ENCODE results near the gene BAHCC1. TPM values are rescaled to one million over a fixed set of nuclear protein-coding genes. Genes with fewer than 3 reads are reported as not detected.
"Not testable (repeated sequence)": the region's sequence is repeated elsewhere in the genome, so short reads cannot be mapped to it uniquely, and the experiment has no call there.

Gene BAHCC1
- total RNA-seq, 1 experiment from 2014 or later: 8.7 TPM

GRCh38 chr17:81417879-81418709 is 22.8 kb downstream of the BAHCC1 start:
- DNase-seq: no peak
- Histone ChIP-seq H3K4me3 (ENCODE audit: insufficient read depth, low read depth, low read length) (no peak overlapping the region), H3K36me3 (replicated peaks; ENCODE audit: control insufficient read depth, insufficient read depth, low read length) (no peaks in the 10 kb centered on the region), H3K27me3 (ENCODE audit: control insufficient read depth, insufficient read depth, low read length) (no peaks in the 10 kb centered on the region)

DNA sequence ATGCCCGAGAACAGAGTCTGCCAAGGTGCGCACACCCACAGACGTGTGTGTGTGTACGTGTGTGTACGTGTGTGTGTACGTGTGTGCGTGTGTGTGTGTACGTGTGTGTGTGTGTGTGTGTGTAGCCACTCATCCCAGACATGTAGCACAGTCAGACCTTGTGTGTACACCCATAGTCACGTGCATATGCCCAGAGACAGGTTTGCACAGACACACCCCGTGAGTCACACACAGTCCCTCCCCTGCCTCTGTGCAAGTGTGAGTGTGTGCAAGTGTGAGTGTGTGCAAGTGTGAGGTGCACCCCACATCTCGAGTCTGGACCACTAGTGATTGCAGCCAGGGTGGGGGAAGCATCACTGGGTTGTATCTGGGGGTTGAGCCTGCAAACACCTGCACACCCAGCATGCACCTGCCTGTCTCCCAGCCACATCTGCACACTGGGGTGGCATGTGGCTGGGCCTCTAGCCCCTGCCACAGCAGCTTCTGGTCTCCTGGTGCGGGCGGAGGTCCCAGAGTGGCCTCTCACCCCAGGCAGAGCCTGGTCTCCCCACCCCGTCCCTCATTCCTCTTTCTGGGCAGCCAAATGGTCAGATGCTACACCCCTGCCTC is 23.6 kb downstream of the BAHCC1 start:
- no peaks in the 10 kb centered on the region for H3K27me3 ChIP-seq (ENCODE audit: control insufficient read depth, insufficient read depth, low read length)
- no peak for DNase-seq
- no peaks in the 10 kb centered on the region for H3K36me3 ChIP-seq (replicated peaks; ENCODE audit: control insufficient read depth, insufficient read depth, low read length)
- H3K4me3 ChIP-seq (ENCODE audit: insufficient read depth, low read depth, low read length): no peak overlapping the region

- Histone ChIP-seq H3K27me3 (ENCODE audit: control insufficient read depth, insufficient read depth, low read length) (no peaks in the 10 kb centered on the region), H3K36me3 (replicated peaks; ENCODE audit: control insufficient read depth, insufficient read depth, low read length) (no peaks in the 10 kb centered on the region), H3K4me3 (ENCODE audit: insufficient read depth, low read depth, low read length) (peak overlapping the region; percentile 8)
- DNase-seq: peak; percentile 88
These were observed 24.1 kb downstream of the BAHCC1 start for GRCh38 chr17:81419319-81419885.

DNA sequence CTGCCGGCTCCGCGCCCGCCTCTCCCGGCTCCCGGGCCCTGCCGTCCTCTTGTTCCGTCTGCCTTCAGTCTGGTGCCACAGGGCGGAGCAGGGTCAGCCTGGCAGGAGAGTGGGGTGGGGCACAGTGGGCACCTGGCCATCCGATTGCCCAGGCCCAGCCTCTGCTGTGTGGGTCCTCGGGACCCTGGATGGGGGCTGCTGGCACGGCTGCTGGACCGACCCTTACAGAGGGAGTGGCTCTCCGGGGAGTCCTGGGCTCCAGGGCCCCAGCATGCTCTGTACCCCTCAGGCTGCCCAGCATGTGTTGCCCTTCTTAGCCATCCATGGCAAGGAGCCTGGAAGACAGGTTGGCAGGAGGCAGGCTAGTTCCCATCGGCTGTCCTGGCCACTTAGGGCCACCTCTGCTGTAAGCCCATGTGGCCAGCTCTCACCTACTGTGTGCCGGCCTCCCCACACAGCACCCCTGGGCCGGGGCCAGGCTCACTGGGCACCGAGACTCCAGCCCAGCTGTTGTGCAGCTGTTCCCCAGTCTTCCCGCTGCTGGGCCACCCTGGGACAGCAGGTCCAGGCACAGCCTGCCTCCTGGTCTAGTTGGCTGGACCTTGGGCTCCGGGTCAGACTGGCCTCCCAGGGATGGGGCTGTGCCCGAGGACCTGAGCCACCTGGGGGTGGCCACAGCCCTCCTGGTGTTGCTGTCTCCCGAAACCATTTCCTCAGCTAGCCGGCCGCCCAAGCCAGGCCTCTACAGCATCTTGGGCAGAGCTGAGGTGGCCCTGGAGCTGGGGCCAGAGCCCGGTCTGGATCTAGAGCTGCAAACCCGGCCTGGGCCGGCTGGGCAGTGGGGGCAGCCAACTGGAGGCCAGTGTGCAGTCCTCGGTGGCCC is 24.9 kb downstream of the BAHCC1 start:
- H3K27me3 ChIP-seq (ENCODE audit: control insufficient read depth, insufficient read depth, low read length): no peaks in the 10 kb centered on the region
- H3K36me3 ChIP-seq (replicated peaks; ENCODE audit: control insufficient read depth, insufficient read depth, low read length): no peaks in the 10 kb centered on the region
- no peak overlapping the region for H3K4me3 ChIP-seq (ENCODE audit: insufficient read depth, low read depth, low read length)
- no peak for DNase-seq

- no peaks in the 10 kb centered on the region for H3K27me3 ChIP-seq (ENCODE audit: control insufficient read depth, insufficient read depth, low read length)
- H3K4me3 ChIP-seq (ENCODE audit: insufficient read depth, low read depth, low read length): no peak overlapping the region
- H3K36me3 ChIP-seq (replicated peaks; ENCODE audit: control insufficient read depth, insufficient read depth, low read length): no peaks in the 10 kb centered on the region
- DNase-seq: no peak
These were observed 25.7 kb downstream of the BAHCC1 start for GRCh38 chr17:81420769-81421462.

DNA sequence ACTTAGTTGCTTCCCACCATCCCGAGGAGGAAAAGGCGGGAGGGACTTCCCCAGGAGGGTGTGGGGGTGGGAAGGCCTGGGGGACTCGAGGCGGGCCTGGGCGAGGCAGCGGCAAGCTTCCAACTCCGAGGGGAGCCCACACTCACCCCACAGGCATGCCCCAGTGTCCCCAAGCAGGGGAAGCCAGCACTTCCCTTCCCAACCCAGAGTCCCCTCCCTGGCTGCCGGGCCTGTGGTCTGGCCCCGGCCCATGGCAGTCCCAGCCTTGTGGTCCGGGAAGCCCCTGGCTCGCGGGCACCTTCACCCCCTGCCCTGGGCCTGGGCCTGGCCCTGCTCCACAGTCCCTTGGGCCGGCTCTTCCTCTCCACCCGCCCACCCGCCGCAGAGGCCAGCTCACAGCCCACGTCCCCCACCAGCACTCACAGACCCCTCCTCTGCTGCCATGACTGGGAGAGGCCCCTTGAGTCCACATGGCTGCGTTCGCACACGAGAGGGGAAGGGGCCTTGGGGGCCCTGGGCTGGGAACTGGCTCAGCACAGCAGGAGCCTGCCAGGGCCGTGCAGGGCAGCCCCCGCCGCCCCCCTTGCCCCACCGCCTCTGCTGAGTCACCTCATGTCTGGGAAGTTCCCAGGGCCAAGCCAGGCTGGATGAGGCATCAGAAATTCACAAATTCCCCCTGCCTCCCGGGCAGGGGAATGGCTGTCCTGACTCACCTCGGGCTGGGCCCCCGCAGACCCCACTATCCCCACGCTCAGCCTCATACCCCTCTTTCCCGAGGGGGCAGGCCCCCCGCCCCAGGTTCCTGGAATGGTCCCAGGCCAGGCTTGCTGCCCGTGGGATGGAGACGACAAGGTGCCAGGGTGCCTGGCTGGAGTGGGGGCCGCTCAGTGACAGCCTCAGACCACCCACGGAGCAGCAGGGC is 27.8 kb downstream of the BAHCC1 start:
- Histone ChIP-seq H3K27me3 (ENCODE audit: control insufficient read depth, insufficient read depth, low read length) (no peaks in the 10 kb centered on the region), H3K36me3 (replicated peaks; ENCODE audit: control insufficient read depth, insufficient read depth, low read length) (no peaks in the 10 kb centered on the region), H3K4me3 (ENCODE audit: insufficient read depth, low read depth, low read length) (no peak overlapping the region)
- peak; percentile 89 for DNase-seq

DNA sequence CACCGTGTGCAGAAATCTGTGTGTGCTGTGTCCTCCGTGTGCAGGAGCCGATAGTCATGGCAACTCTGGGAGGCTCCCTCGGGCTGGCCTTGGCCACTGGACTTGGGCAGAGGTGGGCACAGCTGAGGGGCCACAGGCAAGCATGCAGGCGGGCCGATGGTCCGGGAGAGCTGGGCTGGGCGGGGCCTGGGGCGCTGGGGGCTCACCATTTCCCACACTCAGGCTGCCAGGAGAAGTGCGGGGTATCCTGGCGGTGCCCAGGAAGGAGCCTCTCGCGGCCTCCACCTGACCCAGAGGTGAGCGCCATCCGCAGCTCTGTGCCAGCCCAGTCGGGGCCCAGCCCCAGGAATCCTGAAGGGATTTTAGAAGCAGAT is 28.4 kb downstream of the BAHCC1 start:
- Histone ChIP-seq H3K4me3 (ENCODE audit: insufficient read depth, low read depth, low read length) (no peak overlapping the region), H3K27me3 (ENCODE audit: control insufficient read depth, insufficient read depth, low read length) (no peaks in the 10 kb centered on the region), H3K36me3 (replicated peaks; ENCODE audit: control insufficient read depth, insufficient read depth, low read length) (no peaks in the 10 kb centered on the region)
- no peak for DNase-seq

- Histone ChIP-seq H3K27me3 (ENCODE audit: control insufficient read depth, insufficient read depth, low read length) (no peaks in the 10 kb centered on the region), H3K36me3 (replicated peaks; ENCODE audit: control insufficient read depth, insufficient read depth, low read length) (no peaks in the 10 kb centered on the region), H3K4me3 (ENCODE audit: insufficient read depth, low read depth, low read length) (no peak overlapping the region)
- no peak for DNase-seq
These were observed 29.1 kb downstream of the BAHCC1 start for GRCh38 chr17:81424151-81425017.

DNA sequence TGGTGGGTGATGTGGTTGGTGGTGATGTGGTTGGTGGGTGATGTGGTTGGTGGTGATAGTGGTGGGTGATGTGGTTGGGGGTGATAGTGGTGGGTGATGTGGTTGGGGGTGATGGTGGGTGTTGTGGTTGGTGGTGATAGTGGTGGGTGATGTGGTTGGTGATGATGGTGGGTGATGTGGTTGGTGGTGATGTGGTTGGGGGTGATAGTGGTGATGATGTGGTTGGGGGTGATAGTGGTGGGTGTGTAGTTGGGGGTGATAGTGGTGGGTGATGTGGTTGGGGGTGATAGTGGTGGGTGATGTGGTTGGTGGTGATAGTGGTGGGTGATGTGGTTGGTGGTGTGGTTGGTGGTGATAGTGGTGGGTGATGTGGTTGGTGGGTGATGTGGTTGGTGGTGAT is 29.8 kb downstream of the BAHCC1 start:
- DNase-seq; H3K4me3 ChIP-seq (ENCODE audit: insufficient read depth, low read depth, low read length); H3K27me3 ChIP-seq (ENCODE audit: control insufficient read depth, insufficient read depth, low read length); H3K36me3 ChIP-seq (replicated peaks; ENCODE audit: control insufficient read depth, insufficient read depth, low read length): not testable (repeated sequence)

- not testable (repeated sequence) for H3K36me3 ChIP-seq (replicated peaks; ENCODE audit: control insufficient read depth, insufficient read depth, low read length); H3K27me3 ChIP-seq (ENCODE audit: control insufficient read depth, insufficient read depth, low read length); H3K4me3 ChIP-seq (ENCODE audit: insufficient read depth, low read depth, low read length); DNase-seq
These were observed 30.6 kb downstream of the BAHCC1 start for GRCh38 chr17:81425716-81426392.

DNA sequence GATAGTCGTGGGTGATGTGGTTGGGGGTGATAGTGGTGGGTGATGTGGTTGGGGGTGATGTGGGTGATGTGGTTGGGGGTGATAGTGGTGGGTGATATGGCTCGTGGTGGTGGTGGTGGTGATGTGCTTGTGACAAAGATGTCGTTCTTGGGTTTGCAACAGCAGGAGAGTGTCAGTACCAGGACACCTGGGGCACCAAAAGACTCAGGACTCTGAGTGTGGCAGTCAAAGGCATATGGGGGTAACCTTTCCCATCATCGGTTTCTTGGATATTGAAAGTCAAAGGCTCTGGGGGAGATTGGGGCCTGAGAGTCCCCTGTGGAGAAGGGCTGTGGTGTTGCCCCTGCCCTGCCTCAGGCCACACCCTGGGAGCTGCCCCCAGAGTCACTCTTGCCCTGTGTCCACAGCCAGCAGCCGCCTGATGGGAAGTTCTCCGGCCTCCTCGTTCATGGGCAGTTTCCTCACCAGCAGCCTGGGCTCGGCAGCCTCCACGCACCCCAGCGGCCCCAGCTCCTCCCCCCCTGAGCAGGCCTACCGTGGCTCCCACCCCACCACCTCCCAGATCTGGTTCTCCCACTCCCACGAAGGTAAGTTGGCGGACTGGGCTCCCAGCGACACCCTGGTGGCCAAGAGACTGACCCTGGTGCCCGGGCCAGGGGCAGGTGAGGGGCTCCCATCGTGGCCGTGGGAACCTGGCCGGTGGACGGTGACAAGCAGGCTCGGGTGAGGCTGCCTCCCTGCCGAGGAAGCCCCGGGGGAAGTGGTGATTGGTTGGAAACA is 31.3 kb downstream of the BAHCC1 start:
- H3K4me3 ChIP-seq (ENCODE audit: insufficient read depth, low read depth, low read length): no peak overlapping the region
- H3K36me3 ChIP-seq (replicated peaks; ENCODE audit: control insufficient read depth, insufficient read depth, low read length): no peaks in the 10 kb centered on the region
- H3K27me3 ChIP-seq (ENCODE audit: control insufficient read depth, insufficient read depth, low read length): no peaks in the 10 kb centered on the region
- no peak for DNase-seq
